ENCODE data around the gene THRB. TPM values are rescaled to one million over a fixed set of nuclear protein-coding genes. Genes with fewer than 3 reads are reported as not detected.

The THRB gene
- total and polyA plus RNA-seq, 9 of the 15 experiments (the other 6 are each of a cell fraction or from before 2014, with no cell fraction given), result 1.7 to 14.9 (median 6.9) TPM

DNA sequence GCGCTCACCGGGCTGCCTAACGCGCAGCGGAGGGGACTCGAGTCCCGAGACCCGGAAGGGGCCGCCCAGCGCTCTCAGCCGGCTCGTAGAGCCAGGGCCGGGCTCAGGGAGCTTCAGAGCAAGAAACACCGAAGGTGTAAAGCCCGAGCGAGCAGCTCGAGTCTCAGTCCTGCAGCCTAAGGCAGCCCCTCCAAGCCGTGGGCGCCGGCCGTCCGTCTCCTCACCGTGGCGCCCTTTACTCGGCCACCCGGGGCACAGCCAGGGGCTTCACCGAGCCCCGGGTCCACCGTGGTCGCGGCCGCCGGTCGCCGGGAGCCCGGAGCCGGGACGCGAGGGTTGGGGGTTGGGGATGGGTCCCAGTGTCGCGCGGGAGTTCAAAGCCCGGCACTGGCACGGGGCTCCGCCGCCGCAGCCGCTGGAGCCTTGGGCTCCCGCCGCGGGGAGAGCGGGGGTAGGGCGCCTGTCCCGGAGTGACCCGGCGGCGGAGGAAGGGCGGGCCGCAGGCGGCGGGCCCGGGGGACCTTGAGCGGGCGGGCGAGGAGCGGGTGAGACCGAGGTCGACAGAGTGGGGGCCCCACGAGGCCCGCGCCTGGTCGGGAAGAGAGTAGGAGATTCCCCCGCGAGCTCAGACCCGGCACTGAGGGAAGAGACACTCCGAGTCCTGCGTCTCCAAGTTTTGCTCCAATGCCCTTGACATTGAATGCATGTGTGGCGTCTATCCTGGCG lies 26.9 kb upstream of the THRB start (continued):
- TF ChIP-seq, protein P1, sequence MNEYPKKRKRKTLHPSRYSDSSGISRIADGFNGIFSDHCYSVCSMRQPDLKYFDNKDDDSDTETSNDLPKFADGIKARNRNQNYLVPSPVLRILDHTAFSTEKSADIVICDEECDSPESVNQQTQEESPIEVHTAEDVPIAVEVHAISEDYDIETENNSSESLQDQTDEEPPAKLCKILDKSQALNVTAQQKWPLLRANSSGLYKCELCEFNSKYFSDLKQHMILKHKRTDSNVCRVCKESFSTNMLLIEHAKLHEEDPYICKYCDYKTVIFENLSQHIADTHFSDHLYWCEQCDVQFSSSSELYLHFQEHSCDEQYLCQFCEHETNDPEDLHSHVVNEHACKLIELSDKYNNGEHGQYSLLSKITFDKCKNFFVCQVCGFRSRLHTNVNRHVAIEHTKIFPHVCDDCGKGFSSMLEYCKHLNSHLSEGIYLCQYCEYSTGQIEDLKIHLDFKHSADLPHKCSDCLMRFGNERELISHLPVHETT (CRISPR knock-in tag; conservative IDR thresholded peaks at IDR 0.05 in 1 of 2, IDR thresholded peaks at IDR 0.05 in 1 of 2), result 0 out of 4 replicates have a peak, but pooled peaks of 1 of the 2 experiments have one; percentile 42
- TF ChIP-seq NCOA1 (IDR thresholded peaks at IDR 0.05; ENCODE audit: low read depth) (no peak), EP400 (IDR thresholded peaks at IDR 0.05) (no peak), RBM25 (IDR thresholded peaks at IDR 0.05; ENCODE audit: low read depth, low read length, severe bottlenecking) (peak; percentile 15), POLR2AphosphoS2 (IDR thresholded peaks at IDR 0.05; ENCODE audit: low read length) (no peak), NCOR1 (IDR thresholded peaks at IDR 0.05) (peak; percentile 68), TAF15 (IDR thresholded peaks at IDR 0.05; ENCODE audit: low read depth, low read length) (no peak), WHSC1 (IDR thresholded peaks at IDR 0.05; ENCODE audit: low read length) (no peak), SREBF2 (CRISPR knock-in tag; IDR thresholded peaks at IDR 0.05) (no peak), HDAC1 (IDR thresholded peaks at IDR 0.05) (no peak)
- TF ChIP-seq, protein P2, sequence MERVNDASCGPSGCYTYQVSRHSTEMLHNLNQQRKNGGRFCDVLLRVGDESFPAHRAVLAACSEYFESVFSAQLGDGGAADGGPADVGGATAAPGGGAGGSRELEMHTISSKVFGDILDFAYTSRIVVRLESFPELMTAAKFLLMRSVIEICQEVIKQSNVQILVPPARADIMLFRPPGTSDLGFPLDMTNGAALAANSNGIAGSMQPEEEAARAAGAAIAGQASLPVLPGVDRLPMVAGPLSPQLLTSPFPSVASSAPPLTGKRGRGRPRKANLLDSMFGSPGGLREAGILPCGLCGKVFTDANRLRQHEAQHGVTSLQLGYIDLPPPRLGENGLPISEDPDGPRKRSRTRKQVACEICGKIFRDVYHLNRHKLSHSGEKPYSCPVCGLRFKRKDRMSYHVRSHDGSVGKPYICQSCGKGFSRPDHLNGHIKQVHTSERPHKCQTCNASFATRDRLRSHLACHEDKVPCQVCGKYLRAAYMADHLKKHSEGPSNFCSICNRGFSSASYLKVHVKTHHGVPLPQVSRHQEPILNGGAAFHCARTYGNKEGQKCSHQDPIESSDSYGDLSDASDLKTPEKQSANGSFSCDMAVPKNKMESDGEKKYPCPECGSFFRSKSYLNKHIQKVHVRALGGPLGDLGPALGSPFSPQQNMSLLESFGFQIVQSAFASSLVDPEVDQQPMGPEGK (CRISPR knock-in tag; IDR thresholded peaks at IDR 0.05; ENCODE audit: borderline replicate concordance), result no peak
- TF ChIP-seq, protein P3, sequence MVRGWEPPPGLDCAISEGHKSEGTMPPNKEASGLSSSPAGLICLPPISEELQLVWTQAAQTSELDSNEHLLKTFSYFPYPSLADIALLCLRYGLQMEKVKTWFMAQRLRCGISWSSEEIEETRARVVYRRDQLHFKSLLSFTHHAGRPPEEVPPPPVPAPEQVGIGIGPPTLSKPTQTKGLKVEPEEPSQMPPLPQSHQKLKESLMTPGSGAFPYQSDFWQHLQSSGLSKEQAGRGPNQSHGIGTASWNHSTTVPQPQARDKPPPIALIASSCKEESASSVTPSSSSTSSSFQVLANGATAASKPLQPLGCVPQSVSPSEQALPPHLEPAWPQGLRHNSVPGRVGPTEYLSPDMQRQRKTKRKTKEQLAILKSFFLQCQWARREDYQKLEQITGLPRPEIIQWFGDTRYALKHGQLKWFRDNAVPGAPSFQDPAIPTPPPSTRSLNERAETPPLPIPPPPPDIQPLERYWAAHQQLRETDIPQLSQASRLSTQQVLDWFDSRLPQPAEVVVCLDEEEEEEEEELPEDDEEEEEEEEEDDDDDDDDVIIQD (CRISPR knock-in tag; IDR thresholded peaks at IDR 0.05), result no peak
- TF ChIP-seq, protein P4, sequence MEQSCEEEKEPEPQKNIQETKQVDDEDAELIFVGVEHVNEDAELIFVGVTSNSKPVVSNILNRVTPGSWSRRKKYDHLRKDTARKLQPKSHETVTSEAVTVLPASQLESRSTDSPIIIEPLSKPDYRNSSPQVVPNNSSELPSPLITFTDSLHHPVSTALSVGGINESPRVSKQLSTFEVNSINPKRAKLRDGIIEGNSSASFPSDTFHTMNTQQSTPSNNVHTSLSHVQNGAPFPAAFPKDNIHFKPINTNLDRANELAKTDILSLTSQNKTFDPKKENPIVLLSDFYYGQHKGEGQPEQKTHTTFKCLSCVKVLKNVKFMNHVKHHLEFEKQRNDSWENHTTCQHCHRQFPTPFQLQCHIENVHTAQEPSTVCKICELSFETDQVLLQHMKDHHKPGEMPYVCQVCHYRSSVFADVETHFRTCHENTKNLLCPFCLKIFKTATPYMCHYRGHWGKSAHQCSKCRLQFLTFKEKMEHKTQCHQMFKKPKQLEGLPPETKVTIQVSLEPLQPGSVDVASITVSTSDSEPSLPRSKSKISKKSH (CRISPR knock-in tag; IDR thresholded peaks at IDR 0.05), result no peak
- TF ChIP-seq, protein P5, sequence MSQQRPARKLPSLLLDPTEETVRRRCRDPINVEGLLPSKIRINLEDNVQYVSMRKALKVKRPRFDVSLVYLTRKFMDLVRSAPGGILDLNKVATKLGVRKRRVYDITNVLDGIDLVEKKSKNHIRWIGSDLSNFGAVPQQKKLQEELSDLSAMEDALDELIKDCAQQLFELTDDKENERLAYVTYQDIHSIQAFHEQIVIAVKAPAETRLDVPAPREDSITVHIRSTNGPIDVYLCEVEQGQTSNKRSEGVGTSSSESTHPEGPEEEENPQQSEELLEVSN (IDR thresholded peaks at IDR 0.05; ENCODE audit: borderline replicate concordance in 1 of 2, extremely low read depth in 1 of 2, insufficient read depth in 1 of 2, insufficient read length in 1 of 2, low read depth in 1 of 2, low read length in 1 of 2, poor library complexity in 1 of 2, severe bottlenecking in 1 of 2), result peak; percentile 48 to 74
- TF ChIP-seq, protein P6, sequence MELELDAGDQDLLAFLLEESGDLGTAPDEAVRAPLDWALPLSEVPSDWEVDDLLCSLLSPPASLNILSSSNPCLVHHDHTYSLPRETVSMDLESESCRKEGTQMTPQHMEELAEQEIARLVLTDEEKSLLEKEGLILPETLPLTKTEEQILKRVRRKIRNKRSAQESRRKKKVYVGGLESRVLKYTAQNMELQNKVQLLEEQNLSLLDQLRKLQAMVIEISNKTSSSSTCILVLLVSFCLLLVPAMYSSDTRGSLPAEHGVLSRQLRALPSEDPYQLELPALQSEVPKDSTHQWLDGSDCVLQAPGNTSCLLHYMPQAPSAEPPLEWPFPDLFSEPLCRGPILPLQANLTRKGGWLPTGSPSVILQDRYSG (tag; conservative IDR thresholded peaks at IDR 0.05; ENCODE audit: low read depth), result no peak
- TF ChIP-seq, protein P7, sequence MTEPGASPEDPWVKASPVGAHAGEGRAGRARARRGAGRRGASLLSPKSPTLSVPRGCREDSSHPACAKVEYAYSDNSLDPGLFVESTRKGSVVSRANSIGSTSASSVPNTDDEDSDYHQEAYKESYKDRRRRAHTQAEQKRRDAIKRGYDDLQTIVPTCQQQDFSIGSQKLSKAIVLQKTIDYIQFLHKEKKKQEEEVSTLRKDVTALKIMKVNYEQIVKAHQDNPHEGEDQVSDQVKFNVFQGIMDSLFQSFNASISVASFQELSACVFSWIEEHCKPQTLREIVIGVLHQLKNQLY (CRISPR knock-in tag; conservative IDR thresholded peaks at IDR 0.05), result no peak

All from K562 (cell line).